Hepatocyte (in vitro differentiated cells): ENCODE results near the gene SORBS2. TPM values are rescaled to one million over a fixed set of nuclear protein-coding genes. Genes with fewer than 3 reads are reported as not detected.

ENCODE experiments used
- DNase-seq: peaks from one replicate; pipeline ENCODE4 v3.0.0-alpha.2; 2016; ENCODE audit warnings: low spot score
- H2AFZ ChIP-seq: fragments of 200-600 bp; sonication (generic); 2 replicates; pipeline ENCODE4 v1.6.0; 2016; ENCODE audit warnings: antibody characterized with exemption, mild to moderate bottlenecking
- H3K27ac ChIP-seq: fragments of 200-600 bp; sonication (generic); 2 replicates; pipeline ENCODE4 v1.5.1; 2016; ENCODE audit warnings: mild to moderate bottlenecking
- H3K27me3 ChIP-seq: fragments of 200-600 bp; sonication (generic); 2 replicates; pipeline ENCODE4 v1.6.1; 2016
- H3K36me3 ChIP-seq: fragments of 200-600 bp; sonication (generic); replicated peaks from 2 replicates; pipeline ENCODE4 v1.5.1; 2016; ENCODE audit warnings: low read depth; ENCODE audit not compliant: insufficient read depth
- H3K4me1 ChIP-seq: fragments of 200-600 bp; sonication (generic); 2 replicates; pipeline ENCODE4 v1.5.1; 2016; ENCODE audit warnings: mild to moderate bottlenecking, moderate library complexity; ENCODE audit not compliant: insufficient read depth
- H3K4me2 ChIP-seq: fragments of 200-600 bp; sonication (generic); 2 replicates; pipeline ENCODE4 v1.6.0; 2016
- H3K4me3 ChIP-seq: fragments of 200-600 bp; sonication (generic); 2 replicates; pipeline ENCODE4 v1.5.1; 2016; ENCODE audit warnings: mild to moderate bottlenecking
- H3K79me2 ChIP-seq: fragments of 200-600 bp; sonication (generic); 2 replicates; pipeline ENCODE4 v1.6.0; 2017; ENCODE audit warnings: mild to moderate bottlenecking
- H3K9me2 ChIP-seq: fragments of 200-600 bp; sonication (generic); replicated peaks from 2 replicates; pipeline ENCODE4 v1.6.0; 2017; ENCODE audit warnings: mild to moderate bottlenecking; ENCODE audit not compliant: insufficient read depth
- H3K9me3 ChIP-seq: fragments of 200-600 bp; sonication (generic); 2 replicates; pipeline ENCODE4 v1.5.1; 2016; ENCODE audit warnings: low read depth, mild to moderate bottlenecking
- H4K20me1 ChIP-seq: fragments of 200-600 bp; sonication (generic); 2 replicates; pipeline ENCODE4 v1.6.0; 2016; ENCODE audit warnings: mild to moderate bottlenecking; ENCODE audit not compliant: insufficient read depth, poor library complexity, severe bottlenecking
- EZH2 ChIP-seq: fragments of 200-600 bp; sonication (generic); IDR thresholded peaks from 2 replicates; pipeline ENCODE4 v1.6.1; 2016; ENCODE audit warnings: antibody characterized with exemption, mild to moderate bottlenecking, borderline replicate concordance
- EZH2phosphoT487 ChIP-seq: fragments of 200-600 bp; sonication (generic); IDR thresholded peaks from one replicate; pipeline ENCODE4 v1.6.1; 2018; ENCODE audit warnings: antibody characterized with exemption, mild to moderate bottlenecking, low read depth, moderate library complexity; ENCODE audit not compliant: unreplicated experiment, severe bottlenecking
- WGBS: methylation state at CpG from one replicate; pipeline ENCODE4 v1.1.6; 2016; ENCODE audit warnings: low lambda C conversion rate; ENCODE audit errors: missing lambda C conversion rate; 5-methylcytosine and 5-hydroxymethylcytosine counted together
- polyA plus RNA-seq: library from polyadenylated mRNA; unstranded; fragments of >200 nt; fragmentation: Nextera tagmentation; extraction: Ambion mirVana; gene quantifications from 2 replicates; pipeline ENCODE4 v1.2.1, GENCODE V29; 2016
- total RNA-seq: library from RNA; depleted of rRNA; stranded (reverse); fragments of >200 nt; gene quantifications from 2 replicates; pipeline ENCODE4 v1.2.3, GENCODE V29; 2014
- TF ChIP-seq, protein P1 (sequence below): fragments of 200-600 bp; sonication (generic); IDR thresholded peaks from 2 replicates; pipeline ENCODE4 v1.5.1; 2016; ENCODE audit warnings: antibody characterized with exemption, mild to moderate bottlenecking; ENCODE audit not compliant: poor library complexity

Gene SORBS2
- total and polyA plus RNA-seq, 2 experiments from 2014 or later = 43.4 to 52.1 TPM

DNA sequence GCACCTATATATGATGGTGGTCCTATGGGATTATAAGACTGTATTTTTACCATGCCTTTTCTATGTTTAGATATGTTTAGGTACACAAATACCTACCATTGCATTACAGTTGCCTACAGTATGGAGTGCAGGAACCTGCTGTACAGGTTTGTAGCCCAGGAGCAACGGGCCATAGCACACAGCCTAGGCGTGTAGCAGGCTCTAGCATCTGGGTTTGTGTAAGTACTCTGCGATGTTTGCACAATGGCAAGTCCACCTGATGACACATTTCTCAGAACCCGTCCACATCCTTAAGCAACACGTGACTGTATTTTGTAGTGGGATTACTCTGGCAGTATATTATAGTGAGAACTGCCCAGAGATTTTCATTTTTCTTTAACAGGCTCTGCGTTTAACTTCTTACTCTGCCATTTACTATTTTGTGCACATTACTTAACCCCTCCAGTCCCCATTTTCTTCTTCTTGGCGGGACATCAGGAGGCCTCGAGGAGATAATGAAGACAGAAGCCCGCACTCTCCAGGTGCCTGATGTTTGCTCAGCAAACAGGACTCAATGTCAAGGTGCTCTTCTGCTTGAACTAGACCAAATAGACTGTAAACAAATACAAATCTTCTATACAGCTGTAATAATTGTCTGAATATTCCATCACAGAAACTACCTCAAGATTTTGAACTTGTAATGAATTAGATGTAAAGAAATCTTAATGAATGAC is 174.7 kb downstream of the SORBS2 start:
- Histone ChIP-seq H3K4me3 (no peak overlapping the region), H3K4me1 (peaks cover 5% of the 10 kb centered on the region), H3K27me3 (no peaks in the 10 kb centered on the region), H2AFZ (no peak overlapping the region), H3K4me2 (no peak overlapping the region), H3K79me2 (no peaks in the 10 kb centered on the region), H3K36me3 (no peaks in the 10 kb centered on the region), H4K20me1 (no peaks in the 10 kb centered on the region), H3K9me3 (no peaks in the 10 kb centered on the region), H3K27ac (no peak overlapping the region), H3K9me2 (no peaks in the 10 kb centered on the region)
- peak; percentile 22 for DNase-seq
- 79% methylated on average over 9 of the region's 9 CpGs for WGBS
- no peak for TF ChIP-seq EZH2phosphoT487
- no peak for TF ChIP-seq EZH2
- TF ChIP-seq, protein P1, sequence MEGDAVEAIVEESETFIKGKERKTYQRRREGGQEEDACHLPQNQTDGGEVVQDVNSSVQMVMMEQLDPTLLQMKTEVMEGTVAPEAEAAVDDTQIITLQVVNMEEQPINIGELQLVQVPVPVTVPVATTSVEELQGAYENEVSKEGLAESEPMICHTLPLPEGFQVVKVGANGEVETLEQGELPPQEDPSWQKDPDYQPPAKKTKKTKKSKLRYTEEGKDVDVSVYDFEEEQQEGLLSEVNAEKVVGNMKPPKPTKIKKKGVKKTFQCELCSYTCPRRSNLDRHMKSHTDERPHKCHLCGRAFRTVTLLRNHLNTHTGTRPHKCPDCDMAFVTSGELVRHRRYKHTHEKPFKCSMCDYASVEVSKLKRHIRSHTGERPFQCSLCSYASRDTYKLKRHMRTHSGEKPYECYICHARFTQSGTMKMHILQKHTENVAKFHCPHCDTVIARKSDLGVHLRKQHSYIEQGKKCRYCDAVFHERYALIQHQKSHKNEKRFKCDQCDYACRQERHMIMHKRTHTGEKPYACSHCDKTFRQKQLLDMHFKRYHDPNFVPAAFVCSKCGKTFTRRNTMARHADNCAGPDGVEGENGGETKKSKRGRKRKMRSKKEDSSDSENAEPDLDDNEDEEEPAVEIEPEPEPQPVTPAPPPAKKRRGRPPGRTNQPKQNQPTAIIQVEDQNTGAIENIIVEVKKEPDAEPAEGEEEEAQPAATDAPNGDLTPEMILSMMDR = no peak

DNA sequence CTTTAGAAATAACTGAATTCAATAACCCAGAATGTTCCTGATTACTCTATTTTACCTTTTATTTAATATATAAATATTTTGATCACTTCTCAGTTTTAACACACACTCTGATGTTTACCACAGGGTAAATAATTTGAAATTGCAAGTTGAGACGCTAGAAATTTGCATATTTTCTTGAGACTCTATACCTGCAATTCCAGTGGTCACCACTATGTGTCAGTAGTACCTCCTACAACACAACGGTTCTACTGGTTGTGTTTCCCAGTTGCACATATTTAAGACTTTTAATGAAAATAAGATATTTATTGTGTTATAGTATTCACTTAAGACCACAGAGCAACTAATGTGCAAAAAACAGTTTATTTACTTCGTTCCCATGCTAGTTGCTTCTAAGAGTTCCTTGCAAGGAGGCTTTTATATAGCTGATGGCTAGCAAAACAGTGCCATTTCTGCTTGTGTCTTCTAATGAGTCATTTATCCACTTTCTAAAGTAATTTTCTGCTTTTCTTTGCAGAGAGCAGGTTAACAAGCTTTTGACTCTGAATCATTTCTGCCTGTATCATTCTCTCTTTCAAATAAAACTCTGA is 177.8 kb downstream of the SORBS2 start:
- Histone ChIP-seq H4K20me1 (no peaks in the 10 kb centered on the region), H3K4me1 (no peaks in the 10 kb centered on the region), H3K4me2 (no peak overlapping the region), H3K27me3 (no peaks in the 10 kb centered on the region), H3K4me3 (no peak overlapping the region), H3K79me2 (no peaks in the 10 kb centered on the region), H2AFZ (no peak overlapping the region), H3K9me2 (no peaks in the 10 kb centered on the region), H3K36me3 (no peaks in the 10 kb centered on the region), H3K9me3 (no peaks in the 10 kb centered on the region), H3K27ac (no peak overlapping the region)
- no peak for DNase-seq
- 76% methylated on average over 3 of the region's 3 CpGs for WGBS
- TF ChIP-seq EZH2phosphoT487 = no peak
- TF ChIP-seq, protein P1 = peak; percentile 52
- no peak for TF ChIP-seq EZH2

DNA sequence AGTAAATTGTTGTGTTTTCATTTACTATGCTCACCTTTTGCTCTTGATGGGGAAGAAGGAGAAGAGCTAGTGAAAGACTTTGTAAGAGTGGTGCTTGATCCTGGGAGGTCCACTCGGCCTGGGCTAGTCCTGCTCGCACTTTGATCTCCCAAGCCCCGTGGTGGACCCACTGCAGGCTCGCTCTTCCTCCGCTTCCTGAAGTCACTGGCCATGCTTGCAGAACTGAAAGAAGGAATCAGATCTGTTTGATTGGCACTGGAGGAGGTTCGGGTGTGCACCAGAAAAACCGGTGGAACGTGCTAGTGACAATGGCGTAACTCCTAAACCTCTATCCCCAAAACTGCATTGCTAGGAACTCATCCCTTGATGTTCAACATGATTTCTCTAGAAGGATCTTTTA is 185.2 kb downstream of the SORBS2 start:
- Histone ChIP-seq H3K27me3 (no peaks in the 10 kb centered on the region), H3K4me1 (no peaks in the 10 kb centered on the region), H2AFZ (no peak overlapping the region), H3K9me2 (no peaks in the 10 kb centered on the region), H3K79me2 (no peaks in the 10 kb centered on the region), H3K36me3 (no peaks in the 10 kb centered on the region), H4K20me1 (no peaks in the 10 kb centered on the region), H3K27ac (no peak overlapping the region), H3K4me2 (no peak overlapping the region), H3K9me3 (no peaks in the 10 kb centered on the region), H3K4me3 (no peak overlapping the region)
- WGBS = 95% methylated on average over 9 of the region's 9 CpGs
- DNase-seq = no peak
- TF ChIP-seq EZH2phosphoT487 = no peak
- TF ChIP-seq, protein P1 = no peak
- no peak for TF ChIP-seq EZH2
